PC-9 (cell line): ENCODE measurements around the gene GPC1. TPM values are rescaled to one million over a fixed set of nuclear protein-coding genes. Genes with fewer than 3 reads are reported as not detected.

ENCODE experiments used
- BruUV-seq: library from RNA; stranded (reverse); fragments of 400-500 nt; replicated peaks from 2 replicates; lab custom pipeline; 2021; lab: Mats Ljungman, UMichigan
- CTCF ChIA-PET: fragments of 300-600 bp; sonication (Branson Sonifier 250); formaldehyde crosslinking; loops from one replicate; lab custom pipeline; 2022; ENCODE audit warnings: antibody characterized with exemption; lab: Charles Lee
- POLR2A ChIA-PET: fragments of 300-600 bp; sonication (Branson Sonifier 250); formaldehyde crosslinking; loops from one replicate; lab custom pipeline; 2022; ENCODE audit warnings: antibody characterized with exemption; ENCODE audit not compliant: unreplicated experiment; lab: Charles Lee
- DNase-seq, 2 experiments: peaks; one replicate each; pipeline versions ENCODE4 v3.0.0 to v3.0.0-alpha.2; 2015 to 2022; ENCODE audit warnings: mixed read lengths in 1 of 2
- H2AFZ ChIP-seq: fragments of 200-600 bp; sonication (generic); 2 replicates; pipeline ENCODE4 v1.8.1; 2017; ENCODE audit warnings: antibody characterized with exemption
- H3F3A ChIP-seq: fragments of 200-600 bp; sonication (generic); 2 replicates; pipeline ENCODE4 v1.8.1; 2017; ENCODE audit warnings: antibody characterized with exemption, mild to moderate bottlenecking, low read depth; ENCODE audit not compliant: insufficient read depth
- H3K27ac ChIP-seq: fragments of 200-600 bp; sonication (generic); 2 replicates; pipeline ENCODE4 v1.6.1; 2016; ENCODE audit warnings: mixed run types
- H3K27me3 ChIP-seq: fragments of 200-600 bp; sonication (generic); 2 replicates; pipeline ENCODE4 v1.6.1; 2016; ENCODE audit warnings: low read depth, mixed run types; ENCODE audit not compliant: insufficient read depth
- H3K36me3 ChIP-seq: fragments of 200-600 bp; sonication (generic); 2 replicates; pipeline ENCODE4 v1.6.1; 2016; ENCODE audit warnings: low read depth, mixed run types
- H3K4me1 ChIP-seq: fragments of 200-600 bp; sonication (generic); replicated peaks from 2 replicates; pipeline ENCODE4 v1.6.1; 2016; ENCODE audit warnings: mixed run types; ENCODE audit not compliant: insufficient read depth
- H3K4me2 ChIP-seq: fragments of 200-600 bp; sonication (generic); 2 replicates; pipeline ENCODE4 v1.6.1; 2017; ENCODE audit warnings: mixed run types
- H3K4me3 ChIP-seq: fragments of 200-600 bp; sonication (generic); 2 replicates; pipeline ENCODE4 v1.6.1; 2016; ENCODE audit warnings: mixed run types
- H3K79me2 ChIP-seq: fragments of 200-600 bp; sonication (generic); 2 replicates; pipeline ENCODE4 v1.6.1; 2017; ENCODE audit warnings: low read depth, mixed run types
- H3K9me2 ChIP-seq: fragments of 200-600 bp; sonication (generic); 2 replicates; pipeline ENCODE4 v1.8.1; 2017; ENCODE audit warnings: mild to moderate bottlenecking; ENCODE audit not compliant: insufficient read depth
- H3K9me3 ChIP-seq: fragments of 200-600 bp; sonication (generic); 2 replicates; pipeline ENCODE4 v1.8.1; 2016; ENCODE audit warnings: low read depth; ENCODE audit not compliant: insufficient read depth
- H4K20me1 ChIP-seq: fragments of 200-600 bp; sonication (generic); 2 replicates; pipeline ENCODE4 v1.8.1; 2017; ENCODE audit not compliant: insufficient read depth
- CTCF ChIP-seq: fragments of 200-600 bp; sonication (generic); conservative IDR thresholded peaks from 2 replicates; pipeline ENCODE4 v1.6.1; 2017; ENCODE audit warnings: mixed run types, antibody characterized with exemption, mild to moderate bottlenecking, moderate library complexity
- EZH2 ChIP-seq: fragments of 200-600 bp; sonication (generic); IDR thresholded peaks from 2 replicates; pipeline ENCODE4 v1.8.0; 2017; ENCODE audit warnings: antibody characterized with exemption, low read depth
- intact Hi-C: fragments of 100-400 bp; cut with micrococcal nuclease; formaldehyde crosslinking; loops from one replicate; pipeline ENCODE4 v1.10.0; 2022; ENCODE audit not compliant: unreplicated experiment
- total RNA-seq: library from RNA; stranded (reverse); gene quantifications from 2 replicates; pipeline ENCODE4 v1.2.3, GENCODE V29; 2021

GPC1 gene
- total RNA-seq, 1 experiment from 2014 or later, result 302 TPM

- ChIA-PET CTCF (no interaction called here), POLR2A (no interaction called here)
- Histone ChIP-seq H3K4me3 (no peak overlapping the region), H3K27me3 (no peaks in the 10 kb centered on the region), H3K27ac (no peak overlapping the region), H2AFZ (no peak overlapping the region), H3K9me3 (no peaks in the 10 kb centered on the region), H3F3A (peaks cover 10% of the 10 kb centered on the region; the same call in 1 of the 2 replicates), H4K20me1 (peaks cover 17% of the 10 kb centered on the region), H3K9me2 (no peaks in the 10 kb centered on the region), H3K4me1 (no peaks in the 10 kb centered on the region), H3K4me2 (no peak overlapping the region), H3K36me3 (peaks cover 6% of the 10 kb centered on the region; the same call in 1 of the 2 replicates), H3K79me2 (no peaks in the 10 kb centered on the region)
- TF ChIP-seq EZH2, result no peak
- no peak for TF ChIP-seq CTCF
- no TSS peak for BruUV-seq
- intact Hi-C loops, result loop anchor here (5.0 to 10.0 kb wide), 2 partner anchors 57 to 195 kb away; partner anchors contain the start of gene RNPEPL1
- DNase-seq, result no peak
Observed at GRCh38 chr2:240509667-240510512, 74.4 kb downstream of the GPC1 start.

GRCh38 chr2:240510513-240511210 is 75.2 kb downstream of the GPC1 start:
- DNase-seq, result no peak
- Histone ChIP-seq H3K27ac (no peak overlapping the region), H3K4me1 (no peaks in the 10 kb centered on the region), H3K27me3 (no peaks in the 10 kb centered on the region), H4K20me1 (peaks cover 21% of the 10 kb centered on the region), H3K36me3 (peaks cover 6% of the 10 kb centered on the region; the same call in 1 of the 2 replicates), H3K4me3 (no peak overlapping the region), H3K9me3 (no peaks in the 10 kb centered on the region), H3K4me2 (no peak overlapping the region), H3F3A (peaks cover 17% of the 10 kb centered on the region; the same call in 1 of the 2 replicates), H2AFZ (no peak overlapping the region), H3K9me2 (no peaks in the 10 kb centered on the region), H3K79me2 (no peaks in the 10 kb centered on the region)
- intact Hi-C loops, result loop anchor here (5.0 to 10.0 kb wide), 2 partner anchors 57 to 194 kb away; partner anchors contain the start of gene RNPEPL1
- ChIA-PET POLR2A (no interaction called here), CTCF (no interaction called here)
- TF ChIP-seq CTCF, result no peak
- no peak for TF ChIP-seq EZH2
- BruUV-seq, result no TSS peak

GRCh38 chr2:240511351-240512108 is 76.1 kb downstream of the GPC1 start:
- H3K9me2 ChIP-seq, result no peaks in the 10 kb centered on the region
- no peaks in the 10 kb centered on the region for H3K27me3 ChIP-seq
- no peaks in the 10 kb centered on the region for H3K79me2 ChIP-seq
- CTCF ChIA-PET, result no interaction called here
- no peak overlapping the region for H2AFZ ChIP-seq
- H3K36me3 ChIP-seq, result peaks cover 6% of the 10 kb centered on the region; the same call in 1 of the 2 replicates
- peaks cover 19% of the 10 kb centered on the region; the same call in 1 of the 2 replicates for H3F3A ChIP-seq
- H3K4me1 ChIP-seq, result no peaks in the 10 kb centered on the region
- peaks cover 21% of the 10 kb centered on the region for H4K20me1 ChIP-seq
- TF ChIP-seq EZH2 (no peak), CTCF (no peak)
- intact Hi-C loops, result loop anchor here (5.0 to 10.0 kb wide), 2 partner anchors 56 to 193 kb away; partner anchors contain the start of gene RNPEPL1
- H3K27ac ChIP-seq, result no peak overlapping the region
- DNase-seq, result no peak
- POLR2A ChIA-PET, result no interaction called here
- H3K4me2 ChIP-seq, result no peak overlapping the region
- H3K9me3 ChIP-seq, result no peaks in the 10 kb centered on the region
- no TSS peak for BruUV-seq
- H3K4me3 ChIP-seq, result no peak overlapping the region
